Endothelial cell of umbilical vein (primary cell): ENCODE measurements around the gene SLC49A3. TPM values are rescaled to one million over a fixed set of nuclear protein-coding genes. Genes with fewer than 3 reads are reported as not detected.

ENCODE experiments used
- BruUV-seq: library from RNA; stranded (reverse); fragments of 400-500 nt; replicated peaks from 2 replicates; lab custom pipeline; 2021; lab: Mats Ljungman, UMichigan
- CTCF ChIA-PET: fragments of 300-600, 350-600 bp; sonication (Branson Sonifier 250); formaldehyde crosslinking; loops from one replicate; lab custom pipeline; 2021; ENCODE audit warnings: antibody characterized with exemption, inconsistent platforms; lab: Charles Lee
- POLR2A ChIA-PET: fragments of 300-600, 350-600 bp; sonication (Branson Sonifier 250); formaldehyde crosslinking; loops from one replicate; lab custom pipeline; 2021; ENCODE audit warnings: antibody characterized with exemption, inconsistent platforms; lab: Charles Lee
- DNase-seq: peaks from one replicate; pipeline ENCODE4 v3.0.0-alpha.2; 2011; ENCODE audit warnings: low read depth, low spot score
- FAIRE-seq: peaks from 2 replicates; lab custom pipeline; 2011; peaks lifted over from hg19 to GRCh38; lab: Jason Lieb, UNC
- H2AFZ ChIP-seq: 2 replicates; pipeline ENCODE4 v1.6.0; 2012; ENCODE audit warnings: low read depth, low read length, control low read depth, inconsistent platforms
- H3K27ac ChIP-seq: 2 replicates; pipeline ENCODE4 v1.5.1; 2011; ENCODE audit warnings: low read depth, mild to moderate bottlenecking, control low read depth, low read length, moderate library complexity; ENCODE audit not compliant: insufficient read depth
- H3K27me3 ChIP-seq, 2 experiments: 2 replicates each; pipeline versions ENCODE4 v1.6.0 to v1.6.1; 2011; ENCODE audit warnings: low read length in 2 of 2, mixed read lengths in 1 of 2; ENCODE audit not compliant: control insufficient read depth in 2 of 2, insufficient read depth in 2 of 2
- H3K36me3 ChIP-seq, 2 experiments: 2 replicates in 1 of 2; 3 replicates in 1 of 2; pipeline ENCODE4 v1.5.1; 2011; ENCODE audit warnings: low read length in 2 of 2, mild to moderate bottlenecking in 1 of 2, moderate library complexity in 1 of 2; ENCODE audit not compliant: control insufficient read depth in 2 of 2, insufficient read depth in 2 of 2; ENCODE audit errors: extremely low read depth in 1 of 2
- H3K4me1 ChIP-seq: 3 replicates; pipeline ENCODE4 v1.5.1; 2011; ENCODE audit warnings: mild to moderate bottlenecking, low read length; ENCODE audit not compliant: control insufficient read depth, insufficient read depth; ENCODE audit errors: extremely low read depth
- H3K4me2 ChIP-seq: 2 replicates; pipeline ENCODE4 v1.6.1; 2011; ENCODE audit warnings: low read length, control low read depth, mixed read lengths; ENCODE audit not compliant: insufficient read depth
- H3K4me3 ChIP-seq, 3 experiments: fragments of 200-600 bp in 1 of 3; sonication (generic), shearing (Covaris generic) in 1 of 3; replicated peaks in 1 of 3; 2 replicates each; pipeline ENCODE4 v1.5.1; 2011 to 2016; ENCODE audit warnings: control low read depth in 3 of 3, low read length in 3 of 3, mild to moderate bottlenecking in 2 of 3, inconsistent platforms in 1 of 3, low read depth in 1 of 3, moderate library complexity in 1 of 3; ENCODE audit not compliant: insufficient read depth in 1 of 3
- H3K79me2 ChIP-seq: 2 replicates; pipeline ENCODE4 v1.6.0; 2012; ENCODE audit warnings: low read length, inconsistent platforms; ENCODE audit not compliant: control insufficient read depth, insufficient read depth
- H3K9ac ChIP-seq: replicated peaks from 2 replicates; pipeline ENCODE3; 2011; ENCODE audit warnings: low read length, control low read depth; ENCODE audit not compliant: insufficient read depth; ENCODE audit errors: extremely low read depth
- H3K9me1 ChIP-seq: replicated peaks from 3 replicates; pipeline ENCODE4 v1.6.0; 2011; ENCODE audit warnings: mild to moderate bottlenecking, low read length; ENCODE audit not compliant: control insufficient read depth, insufficient read depth; ENCODE audit errors: extremely low read depth
- H3K9me3 ChIP-seq: replicated peaks from 2 replicates; pipeline ENCODE4 v1.5.1; 2012; ENCODE audit warnings: low read length, inconsistent platforms; ENCODE audit not compliant: control insufficient read depth, insufficient read depth
- H4K20me1 ChIP-seq: replicated peaks from 2 replicates; pipeline ENCODE3; 2011; ENCODE audit warnings: mild to moderate bottlenecking, low read length; ENCODE audit not compliant: control insufficient read depth, insufficient read depth; ENCODE audit errors: extremely low read depth
- CTCF ChIP-seq, 2 donors: IDR thresholded peaks; 1 replicate in 1 of 2; 2 replicates in 1 of 2; pipeline ENCODE4 v1.5.1; 2011; ENCODE audit warnings: low read length in 2 of 2, mild to moderate bottlenecking in 2 of 2, moderate library complexity in 2 of 2, control low read depth in 1 of 2, inconsistent platforms in 1 of 2, low read depth in 1 of 2; ENCODE audit not compliant: insufficient read depth in 1 of 2; ENCODE audit errors: extremely low read depth in 1 of 2
- EZH2 ChIP-seq: IDR thresholded peaks from 2 replicates; pipeline ENCODE4 v1.6.1; 2012; ENCODE audit warnings: borderline replicate concordance, low read depth, mild to moderate bottlenecking, moderate library complexity, low read length, inconsistent platforms; ENCODE audit not compliant: severe bottlenecking
- FOS ChIP-seq: IDR thresholded peaks from 2 replicates; pipeline ENCODE4 v1.6.1; 2011; ENCODE audit warnings: mild to moderate bottlenecking, low read length, moderate library complexity, borderline replicate concordance; ENCODE audit not compliant: insufficient read depth
- GATA2 ChIP-seq: IDR thresholded peaks from 2 replicates; pipeline ENCODE4 v1.7.0; 2011; ENCODE audit warnings: low read depth, mild to moderate bottlenecking, moderate library complexity, mixed read lengths, low read length; ENCODE audit not compliant: insufficient read length, insufficient read depth
- JUN ChIP-seq: IDR thresholded peaks from 2 replicates; pipeline ENCODE4 v1.6.1; 2011; ENCODE audit warnings: borderline replicate concordance, low read depth; ENCODE audit not compliant: insufficient read length, insufficient read depth
- MYC ChIP-seq: IDR thresholded peaks from one replicate; pipeline ENCODE4 v1.6.1; 2011; ENCODE audit warnings: mild to moderate bottlenecking, low read depth, low read length
- POLR2A ChIP-seq: IDR thresholded peaks from 2 replicates; pipeline ENCODE4 v1.6.1; 2012; ENCODE audit warnings: low read depth, mild to moderate bottlenecking, control low read depth, low read length
- POLR2AphosphoS5 ChIP-seq: IDR thresholded peaks from 2 replicates; pipeline ENCODE4 v1.6.1; 2012; ENCODE audit warnings: low read depth, mild to moderate bottlenecking, control low read depth, low read length, moderate library complexity; ENCODE audit not compliant: insufficient read depth
- dilution Hi-C: fragments of 300-500 bp; cut with MboI; formaldehyde crosslinking; loops from one replicate; pipeline ENCODE4 v1.15.0; 2019; ENCODE audit warnings: low sequenced_read_pairs; ENCODE audit not compliant: extremely low pct_ligation_motif_present
- intact Hi-C: fragments of 100-400 bp; cut with micrococcal nuclease; formaldehyde crosslinking; loops from one replicate; pipeline ENCODE4 v1.10.0; 2022
- polyA plus RNA-seq, 4 experiments: library from polyadenylated mRNA; depleted of rRNA in 3 of 4; stranded (reverse) in 3 of 4; unstranded in 1 of 4; fragments of >200 nt; gene quantifications; 2 replicates each; pipeline versions ENCODE4 v1.2.1 to v1.2.3, GENCODE V29; 2011 to 2012; ENCODE audit warnings: missing spikeins in 1 of 4
- total RNA-seq: library from RNA; stranded (reverse); gene quantifications from 2 replicates; pipeline ENCODE4 v1.2.3, GENCODE V29; 2021
- TF ChIP-seq, protein P1 (sequence below): IDR thresholded peaks from 2 replicates; pipeline ENCODE4 v1.6.1; 2011; ENCODE audit not compliant: insufficient read depth, insufficient read length

SLC49A3 gene
- total and polyA plus RNA-seq, 2 donors (not counting 3 experiments of a cell fraction or from before 2014, with no cell fraction given): 4.2 to 11.5 TPM

DNA sequence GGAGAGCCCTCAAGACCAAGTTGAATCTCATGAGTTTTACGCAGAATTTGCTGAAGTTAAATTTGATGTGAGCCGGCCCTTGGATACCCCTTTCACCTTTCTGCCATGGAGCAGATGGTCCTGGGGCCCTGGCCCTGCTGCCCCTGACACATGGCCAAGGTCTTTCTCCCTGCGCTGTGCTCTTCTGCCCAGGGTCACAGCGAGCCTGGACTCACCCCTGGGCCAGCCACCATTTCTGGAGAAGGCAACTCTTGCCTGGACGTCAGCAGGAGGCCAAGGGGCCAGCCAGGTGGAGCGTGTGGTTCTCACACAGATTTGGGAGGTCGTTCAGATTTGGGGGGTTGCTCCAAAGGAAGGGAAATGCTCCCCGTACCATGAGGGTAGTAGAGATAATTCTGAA lies 46.6 kb upstream of the SLC49A3 start:
- dilution Hi-C loops: no loop called here
- TF ChIP-seq, protein P1, sequence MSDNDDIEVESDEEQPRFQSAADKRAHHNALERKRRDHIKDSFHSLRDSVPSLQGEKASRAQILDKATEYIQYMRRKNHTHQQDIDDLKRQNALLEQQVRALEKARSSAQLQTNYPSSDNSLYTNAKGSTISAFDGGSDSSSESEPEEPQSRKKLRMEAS: no peak
- no peak for TF ChIP-seq JUN
- TF ChIP-seq POLR2AphosphoS5: no peak
- no peak for TF ChIP-seq FOS
- TF ChIP-seq POLR2A: no peak
- TF ChIP-seq GATA2: no peak
- TF ChIP-seq MYC: no peak
- TF ChIP-seq CTCF (IDR thresholded peaks at IDR 0.05; ENCODE audit: extremely low read depth in 1 of 2, insufficient read depth in 1 of 2, low read depth in 1 of 2, low read length in 2 of 2): no peak
- TF ChIP-seq EZH2: no peak
- H3K4me2 ChIP-seq: no peak overlapping the region
- BruUV-seq: no TSS peak
- no peak overlapping the region for H3K4me3 ChIP-seq
- H3K27ac ChIP-seq: no peak overlapping the region
- H4K20me1 ChIP-seq: no peaks in the 10 kb centered on the region
- FAIRE-seq (no peak), DNase-seq (no peak)
- no peaks in the 10 kb centered on the region for H3K79me2 ChIP-seq
- peaks cover 16 to 53% of the 10 kb centered on the region in 2 experiments for H3K36me3 ChIP-seq
- H3K9ac ChIP-seq: no peak overlapping the region
- H3K9me1 ChIP-seq: no peaks in the 10 kb centered on the region
- H2AFZ ChIP-seq: no peak overlapping the region
- H3K4me1 ChIP-seq: no peaks in the 10 kb centered on the region
- ChIA-PET POLR2A (no interaction called here), CTCF (no interaction called here)
- intact Hi-C loops: no loop called here
- no peaks in the 10 kb centered on the region for H3K27me3 ChIP-seq
- H3K9me3 ChIP-seq: no peaks in the 10 kb centered on the region
